Endothelial cell of umbilical vein (primary cell): Measurements from ENCODE around the gene PRRX1.

Experiments
- CTCF ChIP-seq, 2 donors: IDR thresholded peaks; 1 replicate in 1 of 2; 2 replicates in 1 of 2; pipeline ENCODE4 v1.5.1; 2011; ENCODE audit warnings: low read length in 2 of 2, mild to moderate bottlenecking in 2 of 2, moderate library complexity in 2 of 2, control low read depth in 1 of 2, inconsistent platforms in 1 of 2, low read depth in 1 of 2; ENCODE audit not compliant: insufficient read depth in 1 of 2; ENCODE audit errors: extremely low read depth in 1 of 2
- EZH2 ChIP-seq: IDR thresholded peaks from 2 replicates; pipeline ENCODE4 v1.6.1; 2012; ENCODE audit warnings: borderline replicate concordance, low read depth, mild to moderate bottlenecking, moderate library complexity, low read length, inconsistent platforms; ENCODE audit not compliant: severe bottlenecking
- FOS ChIP-seq: IDR thresholded peaks from 2 replicates; pipeline ENCODE4 v1.6.1; 2011; ENCODE audit warnings: mild to moderate bottlenecking, low read length, moderate library complexity, borderline replicate concordance; ENCODE audit not compliant: insufficient read depth
- JUN ChIP-seq: IDR thresholded peaks from 2 replicates; pipeline ENCODE4 v1.6.1; 2011; ENCODE audit warnings: borderline replicate concordance, low read depth; ENCODE audit not compliant: insufficient read length, insufficient read depth
- MAX ChIP-seq: IDR thresholded peaks from 2 replicates; pipeline ENCODE4 v1.6.1; 2011; ENCODE audit not compliant: insufficient read depth, insufficient read length
- MYC ChIP-seq: IDR thresholded peaks from one replicate; pipeline ENCODE4 v1.6.1; 2011; ENCODE audit warnings: mild to moderate bottlenecking, low read depth, low read length
- POLR2A ChIP-seq: IDR thresholded peaks from 2 replicates; pipeline ENCODE4 v1.6.1; 2012; ENCODE audit warnings: low read depth, mild to moderate bottlenecking, control low read depth, low read length
- POLR2AphosphoS5 ChIP-seq: IDR thresholded peaks from 2 replicates; pipeline ENCODE4 v1.6.1; 2012; ENCODE audit warnings: low read depth, mild to moderate bottlenecking, control low read depth, low read length, moderate library complexity; ENCODE audit not compliant: insufficient read depth

- TF ChIP-seq CTCF (IDR thresholded peaks at IDR 0.05; ENCODE audit: extremely low read depth in 1 of 2, insufficient read depth in 1 of 2, low read depth in 1 of 2, low read length in 2 of 2): no peak
- TF ChIP-seq POLR2AphosphoS5: no peak
- TF ChIP-seq JUN: no peak
- no peak for TF ChIP-seq EZH2
- TF ChIP-seq POLR2A: no peak
- no peak for TF ChIP-seq FOS
- no peak for TF ChIP-seq MYC
- no peak for TF ChIP-seq MAX
These were observed 43.2 kb downstream of the PRRX1 start for GRCh38 chr1:170707117-170707516.
